ENCODE results near the gene NDUFB3.
"Not testable (repeated sequence)": the region's sequence is repeated elsewhere in the genome, so short reads cannot be mapped to it uniquely, and the experiment has no call there.

GRCh38 chr2:201038361-201038760, 33.4 kb upstream of the NDUFB3 start:
- TF ChIP-seq JUND (IDR thresholded peaks at IDR 0.05); CTCF (IDR thresholded peaks at IDR 0.05; ENCODE audit: low read depth, low read length, missing input control); REST (IDR thresholded peaks at IDR 0.05): not testable (repeated sequence)
